ENCODE data around the gene TNIK.

DNA sequence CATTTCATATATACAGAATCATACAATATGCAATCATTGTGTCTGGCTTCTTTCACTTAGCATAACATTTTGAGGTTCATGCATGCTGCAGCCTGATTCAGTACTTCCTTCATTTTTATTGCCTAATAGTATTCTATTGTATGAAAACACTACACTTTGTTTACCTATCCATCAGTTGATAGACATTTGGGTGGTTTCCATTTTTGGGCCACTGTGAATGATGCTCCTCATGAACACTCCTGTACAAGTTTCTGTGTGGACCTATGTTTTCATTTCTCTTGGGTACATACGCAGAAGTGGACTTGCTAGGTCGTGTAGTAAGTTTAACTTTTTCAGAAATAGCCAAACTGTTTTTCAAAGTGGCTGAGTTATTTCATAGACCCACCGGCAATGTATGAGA lies 18.8 kb downstream of the TNIK start:
- TF ChIP-seq, protein P1, sequence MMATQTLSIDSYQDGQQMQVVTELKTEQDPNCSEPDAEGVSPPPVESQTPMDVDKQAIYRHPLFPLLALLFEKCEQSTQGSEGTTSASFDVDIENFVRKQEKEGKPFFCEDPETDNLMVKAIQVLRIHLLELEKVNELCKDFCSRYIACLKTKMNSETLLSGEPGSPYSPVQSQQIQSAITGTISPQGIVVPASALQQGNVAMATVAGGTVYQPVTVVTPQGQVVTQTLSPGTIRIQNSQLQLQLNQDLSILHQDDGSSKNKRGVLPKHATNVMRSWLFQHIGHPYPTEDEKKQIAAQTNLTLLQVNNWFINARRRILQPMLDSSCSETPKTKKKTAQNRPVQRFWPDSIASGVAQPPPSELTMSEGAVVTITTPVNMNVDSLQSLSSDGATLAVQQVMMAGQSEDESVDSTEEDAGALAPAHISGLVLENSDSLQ (IDR thresholded peaks at IDR 0.05) = no peak
- TF ChIP-seq, protein P2, sequence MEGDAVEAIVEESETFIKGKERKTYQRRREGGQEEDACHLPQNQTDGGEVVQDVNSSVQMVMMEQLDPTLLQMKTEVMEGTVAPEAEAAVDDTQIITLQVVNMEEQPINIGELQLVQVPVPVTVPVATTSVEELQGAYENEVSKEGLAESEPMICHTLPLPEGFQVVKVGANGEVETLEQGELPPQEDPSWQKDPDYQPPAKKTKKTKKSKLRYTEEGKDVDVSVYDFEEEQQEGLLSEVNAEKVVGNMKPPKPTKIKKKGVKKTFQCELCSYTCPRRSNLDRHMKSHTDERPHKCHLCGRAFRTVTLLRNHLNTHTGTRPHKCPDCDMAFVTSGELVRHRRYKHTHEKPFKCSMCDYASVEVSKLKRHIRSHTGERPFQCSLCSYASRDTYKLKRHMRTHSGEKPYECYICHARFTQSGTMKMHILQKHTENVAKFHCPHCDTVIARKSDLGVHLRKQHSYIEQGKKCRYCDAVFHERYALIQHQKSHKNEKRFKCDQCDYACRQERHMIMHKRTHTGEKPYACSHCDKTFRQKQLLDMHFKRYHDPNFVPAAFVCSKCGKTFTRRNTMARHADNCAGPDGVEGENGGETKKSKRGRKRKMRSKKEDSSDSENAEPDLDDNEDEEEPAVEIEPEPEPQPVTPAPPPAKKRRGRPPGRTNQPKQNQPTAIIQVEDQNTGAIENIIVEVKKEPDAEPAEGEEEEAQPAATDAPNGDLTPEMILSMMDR (IDR thresholded peaks at IDR 0.05 in 2 of 3, conservative IDR thresholded peaks at IDR 0.05 in 1 of 3; ENCODE audit: control insufficient read depth in 2 of 3, extremely low read depth in 1 of 3, insufficient read depth in 1 of 3, low read depth in 3 of 3, low read length in 3 of 3) = no peak

All from GM12878 (cell line).